IPS-NIHi11 (cell line): ENCODE measurements around the gene LRRC37B.
"Not testable (repeated sequence)": the region's sequence is repeated elsewhere in the genome, so short reads cannot be mapped to it uniquely, and the experiment has no call there.

ENCODE experiments used
- DNase-seq: peaks from one replicate; pipeline ENCODE4 v3.0.0; 2012; ENCODE audit warnings: mixed read lengths, low spot score

The LRRC37B gene

DNA sequence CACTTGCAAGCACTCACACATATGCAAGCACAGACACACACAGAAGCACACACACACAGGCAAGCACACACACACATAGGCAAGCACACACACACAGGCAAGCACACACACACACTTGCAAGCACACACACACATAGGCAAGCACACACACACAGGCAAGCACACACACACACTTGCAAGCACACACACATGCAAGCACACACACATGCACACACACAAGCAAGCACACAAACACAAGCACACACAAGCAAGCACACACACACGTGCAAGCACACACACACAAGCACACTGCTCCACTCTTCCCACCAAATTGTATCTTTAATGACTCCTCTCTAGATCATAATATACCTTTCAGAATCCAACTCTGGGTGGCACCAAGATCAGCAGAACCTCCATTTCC is 84.9 kb downstream of the LRRC37B start:
- not testable (repeated sequence) for DNase-seq

DNA sequence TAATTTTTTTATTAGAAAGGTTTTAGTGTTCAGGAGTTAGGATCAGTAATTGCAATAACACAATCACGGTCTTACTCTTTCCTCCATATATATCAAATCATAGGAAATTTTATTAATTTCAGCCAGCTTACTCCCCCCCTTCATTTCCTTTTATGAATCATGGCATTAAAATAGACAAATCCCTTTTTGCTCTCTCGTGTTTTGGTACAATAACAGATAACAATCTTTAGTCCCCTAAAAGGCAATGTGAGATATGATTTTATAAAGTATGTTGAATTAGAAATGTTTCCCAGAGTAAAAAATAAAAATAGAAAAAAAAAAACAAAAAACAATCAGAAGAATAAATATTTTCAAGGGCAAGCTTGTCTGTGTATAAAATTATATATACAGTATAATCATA is 92.5 kb downstream of the LRRC37B start:
- no peak for DNase-seq

DNA sequence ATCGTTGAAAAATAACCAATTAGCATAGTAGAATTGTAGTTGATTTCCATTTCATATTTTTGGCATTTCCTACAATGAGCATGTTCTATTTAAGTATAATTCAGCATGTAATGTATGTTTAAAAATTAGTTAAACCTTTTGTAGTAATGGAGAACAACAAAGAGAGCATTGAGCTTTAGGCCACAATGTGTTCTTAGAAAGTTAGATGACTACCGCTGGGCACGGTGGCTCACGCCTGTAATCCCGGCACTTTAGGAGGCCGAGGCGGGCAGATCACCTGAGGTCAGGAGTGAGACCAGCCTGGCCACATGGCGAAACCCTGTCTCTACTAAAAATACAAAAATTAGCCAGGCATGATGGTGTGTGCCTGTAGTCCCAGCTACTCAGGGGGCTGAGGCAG is 93.1 kb downstream of the LRRC37B start:
- DNase-seq: not testable (repeated sequence)

DNA sequence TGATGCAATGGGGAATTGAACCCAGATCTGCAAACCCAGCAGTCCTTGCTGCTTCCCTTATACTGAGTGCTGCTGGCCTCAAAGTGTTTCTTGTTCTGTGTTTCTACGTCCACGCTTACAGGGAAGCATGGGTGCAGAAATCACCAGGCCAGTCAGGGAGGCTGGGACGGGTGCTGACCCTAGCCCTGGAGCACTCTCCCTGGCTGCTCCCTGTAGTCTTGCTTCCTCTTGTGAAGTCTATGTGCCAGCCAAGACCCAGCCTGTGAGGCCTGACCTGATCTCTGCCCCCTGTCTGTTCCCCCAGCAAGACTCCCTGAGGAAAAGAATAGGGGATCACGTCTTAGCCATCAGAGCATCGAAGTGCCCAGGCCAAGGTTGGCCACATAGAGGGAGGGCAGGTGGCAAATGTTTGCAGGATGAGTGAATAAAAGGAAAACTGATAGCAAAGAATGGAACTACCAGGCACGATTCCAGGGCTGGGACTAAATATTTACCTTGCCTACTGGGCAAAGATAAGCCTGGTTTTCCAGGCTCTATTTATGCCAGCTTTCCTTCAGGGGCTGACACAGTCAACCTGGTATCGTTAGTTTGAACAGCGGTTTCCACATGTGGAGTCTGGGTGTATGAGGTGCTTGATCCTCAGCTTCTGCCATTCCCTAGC is 93.9 kb downstream of the LRRC37B start:
- DNase-seq: no peak

DNA sequence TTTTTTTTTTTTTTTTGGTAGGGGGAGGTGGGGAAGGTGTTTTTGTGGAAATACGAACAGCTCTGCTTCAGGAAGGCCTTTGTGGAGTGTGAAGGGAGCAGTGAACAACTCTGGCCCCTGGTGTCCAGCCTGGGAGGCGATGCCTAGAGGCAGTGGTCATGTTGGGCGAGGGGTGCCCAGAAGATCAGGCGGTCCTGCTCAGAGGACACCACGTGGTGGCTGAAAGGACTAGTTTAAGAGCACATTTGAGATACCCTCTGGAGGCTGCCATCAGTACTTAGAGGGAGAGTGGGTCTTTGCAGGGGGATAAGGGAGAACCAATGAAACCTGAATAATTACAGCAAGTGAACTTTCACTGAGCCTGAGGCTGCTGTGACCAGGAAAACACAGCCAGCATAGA is 95.0 kb downstream of the LRRC37B start:
- DNase-seq: no peak

DNA sequence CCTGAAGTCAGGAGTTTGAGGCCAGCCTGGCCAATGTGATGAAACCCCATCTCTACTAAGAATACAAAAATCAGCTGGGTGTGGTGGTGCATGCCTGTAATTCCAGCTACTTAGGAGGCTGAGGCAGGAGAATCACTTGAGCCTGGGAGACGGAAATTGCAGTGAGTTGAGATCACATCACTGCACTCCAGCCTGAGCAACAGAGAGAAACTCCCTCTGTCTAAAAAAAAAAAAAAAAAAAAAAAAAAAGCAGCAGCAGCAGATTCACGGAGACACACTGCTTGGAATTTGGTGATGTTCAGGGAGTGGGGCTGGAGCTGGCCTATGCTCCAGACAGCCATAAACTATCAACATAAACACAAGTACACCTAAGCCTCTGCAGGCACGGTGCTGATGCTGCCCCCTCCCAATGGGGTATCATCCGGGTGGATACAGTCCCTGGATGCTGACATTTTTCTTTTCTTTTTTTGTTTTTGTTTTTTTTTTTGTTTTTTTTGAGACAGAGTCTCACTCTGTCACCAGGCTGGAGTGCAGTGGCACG is 95.5 kb downstream of the LRRC37B start:
- no peak for DNase-seq
